ENCODE data around the gene SPATA6. TPM values are rescaled to one million over a fixed set of nuclear protein-coding genes. Genes with fewer than 3 reads are reported as not detected.

The SPATA6 gene
- total and polyA plus RNA-seq, 2 of the 4 experiments (the other 2 are of a cell fraction), result 1.1 to 2.0 TPM

DNA sequence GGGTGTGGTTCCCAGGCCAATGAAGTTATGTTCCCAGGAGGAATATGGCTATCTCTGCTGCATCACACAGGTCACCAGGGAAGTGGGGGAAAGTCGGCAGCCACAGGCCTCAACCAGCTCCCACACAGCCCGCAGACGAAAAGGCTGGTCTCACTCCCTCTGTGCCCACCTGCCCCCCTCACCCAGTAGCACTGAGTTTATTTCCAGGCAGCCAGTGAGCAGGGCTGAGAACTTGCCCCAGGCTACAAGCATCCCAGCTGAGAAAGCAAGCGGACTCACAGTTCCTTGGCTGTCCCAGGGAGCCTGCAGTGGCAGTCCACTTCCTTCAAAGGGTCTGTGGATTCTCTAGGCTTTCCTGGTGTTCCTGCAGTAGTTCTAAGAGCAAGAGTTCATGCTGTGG is 180.6 kb downstream of the SPATA6 start:
- no peak overlapping the region for H4K5ac ChIP-seq (ENCODE audit: low read depth, low read length)
- no peak overlapping the region for H2AFZ ChIP-seq (replicated peaks; ENCODE audit: low read length, poor library complexity)
- no peak overlapping the region for H2AK9ac ChIP-seq (replicated peaks; ENCODE audit: low read depth, low read length, poor library complexity)
- no peak for DNase-seq
- no peaks in the 10 kb centered on the region for H4K20me1 ChIP-seq (ENCODE audit: insufficient read depth, low read length)
- H2BK20ac ChIP-seq (ENCODE audit: low read depth, low read length), result no peak overlapping the region
- no peak overlapping the region for H3K23ac ChIP-seq (ENCODE audit: low read depth, low read length)
- H4K91ac ChIP-seq (ENCODE audit: insufficient read depth, low read depth, low read length), result no peak overlapping the region
- ChIA-PET POLR2A (ENCODE audit: unreplicated experiment) (no interaction called here), CTCF (no interaction called here)
- no TSS peak for BruUV-seq (replicated peaks)
- no peak for TF ChIP-seq MAFK (IDR thresholded peaks at IDR 0.05; ENCODE audit: low read depth, low read length)
- TF ChIP-seq, protein P1, sequence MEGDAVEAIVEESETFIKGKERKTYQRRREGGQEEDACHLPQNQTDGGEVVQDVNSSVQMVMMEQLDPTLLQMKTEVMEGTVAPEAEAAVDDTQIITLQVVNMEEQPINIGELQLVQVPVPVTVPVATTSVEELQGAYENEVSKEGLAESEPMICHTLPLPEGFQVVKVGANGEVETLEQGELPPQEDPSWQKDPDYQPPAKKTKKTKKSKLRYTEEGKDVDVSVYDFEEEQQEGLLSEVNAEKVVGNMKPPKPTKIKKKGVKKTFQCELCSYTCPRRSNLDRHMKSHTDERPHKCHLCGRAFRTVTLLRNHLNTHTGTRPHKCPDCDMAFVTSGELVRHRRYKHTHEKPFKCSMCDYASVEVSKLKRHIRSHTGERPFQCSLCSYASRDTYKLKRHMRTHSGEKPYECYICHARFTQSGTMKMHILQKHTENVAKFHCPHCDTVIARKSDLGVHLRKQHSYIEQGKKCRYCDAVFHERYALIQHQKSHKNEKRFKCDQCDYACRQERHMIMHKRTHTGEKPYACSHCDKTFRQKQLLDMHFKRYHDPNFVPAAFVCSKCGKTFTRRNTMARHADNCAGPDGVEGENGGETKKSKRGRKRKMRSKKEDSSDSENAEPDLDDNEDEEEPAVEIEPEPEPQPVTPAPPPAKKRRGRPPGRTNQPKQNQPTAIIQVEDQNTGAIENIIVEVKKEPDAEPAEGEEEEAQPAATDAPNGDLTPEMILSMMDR (conservative IDR thresholded peaks at IDR 0.05; ENCODE audit: low read depth, low read length), result no peak
- no peak for TF ChIP-seq FOS (IDR thresholded peaks at IDR 0.05; ENCODE audit: low read depth, low read length)
- TF ChIP-seq SMC3 (IDR thresholded peaks at IDR 0.05; ENCODE audit: low read depth, low read length), result no peak
- no peak for TF ChIP-seq RAD21 (IDR thresholded peaks at IDR 0.05; ENCODE audit: low read length)
- H2BK120ac ChIP-seq (ENCODE audit: low read depth, low read length), result no peak overlapping the region
- H2BK5ac ChIP-seq (ENCODE audit: low read depth, low read length, poor library complexity, severe bottlenecking), result no peak overlapping the region
- no peak for ATAC-seq (ENCODE audit: low read depth)
- no peak overlapping the region for H3K56ac ChIP-seq (ENCODE audit: extremely low read depth, insufficient read depth, low read length)
- intact Hi-C loops (cut with micrococcal nuclease) (no loop called here), in situ Hi-C loops (cut with MboI; ENCODE audit: low sequenced_read_pairs) (no loop called here), dilution Hi-C loops (cut with HindIII; ENCODE audit: low sequenced_read_pairs, unreplicated experiment) (no loop called here)
- no peaks in the 10 kb centered on the region for H3K27me3 ChIP-seq (ENCODE audit: control insufficient read depth, insufficient read depth, low read length)
- H3K4ac ChIP-seq (ENCODE audit: low read depth, low read length), result no peak overlapping the region
- H2BK15ac ChIP-seq (ENCODE audit: low read depth, low read length), result no peak overlapping the region
- H3K4me2 ChIP-seq (ENCODE audit: low read depth, low read length), result no peak overlapping the region
- no peak overlapping the region for H4K8ac ChIP-seq (ENCODE audit: low read depth in 2 of 2, low read length in 2 of 2)
- no peak overlapping the region for H3K18ac ChIP-seq (ENCODE audit: low read depth, low read length)
- H3K36me3 ChIP-seq (ENCODE audit: control insufficient read depth, insufficient read depth, low read length), result no peaks in the 10 kb centered on the region
- WGBS, 2 experiments (ENCODE audit: extremely low coverage in 2 of 2, insufficient read length in 1 of 2), result no CpG with 5 or more reads among the region's 4 CpGs
- H3K9ac ChIP-seq (ENCODE audit: low read depth, low read length), result no peak overlapping the region
- no peak overlapping the region for H2AK5ac ChIP-seq (ENCODE audit: low read depth, low read length)
- H3K14ac ChIP-seq (replicated peaks; ENCODE audit: low read depth, low read length), result no peak overlapping the region
- no peaks in the 10 kb centered on the region for H3K4me1 ChIP-seq (ENCODE audit: control insufficient read depth, insufficient read depth, low read length)
- H3K9me1 ChIP-seq (ENCODE audit: insufficient read depth, low read length), result no peaks in the 10 kb centered on the region; the same call in 1 of the 2 replicates
- H3K9me3 ChIP-seq (ENCODE audit: control insufficient read depth, insufficient read depth, low read length), result no peaks in the 10 kb centered on the region
- H3K79me1 ChIP-seq (ENCODE audit: low read depth in 1 of 2, low read length in 2 of 2), result no peaks in the 10 kb centered on the region
- H3K27ac ChIP-seq (ENCODE audit: insufficient read depth, low read length), result no peak overlapping the region
- no peak overlapping the region for H3K4me3 ChIP-seq (ENCODE audit: insufficient read depth, low read depth, low read length)
